GM12875 (cell line): ENCODE measurements around the gene PCBP4.

ENCODE experiments used
- H3K4me3 ChIP-seq: one replicate; pipeline ENCODE4 v1.5.1; 2011; ENCODE audit warnings: low read depth, low read length, control low read depth
- TF ChIP-seq, protein P1 (sequence below): IDR thresholded peaks from 2 replicates; pipeline ENCODE4 v1.5.1; 2011; ENCODE audit warnings: low read depth, mild to moderate bottlenecking, control low read depth, inconsistent platforms, low read length, moderate library complexity, borderline replicate concordance; ENCODE audit not compliant: insufficient read depth

PCBP4 gene

GRCh38 chr3:51963951-51964451 lies 3.3 kb downstream of the PCBP4 start:
- TF ChIP-seq, protein P1, sequence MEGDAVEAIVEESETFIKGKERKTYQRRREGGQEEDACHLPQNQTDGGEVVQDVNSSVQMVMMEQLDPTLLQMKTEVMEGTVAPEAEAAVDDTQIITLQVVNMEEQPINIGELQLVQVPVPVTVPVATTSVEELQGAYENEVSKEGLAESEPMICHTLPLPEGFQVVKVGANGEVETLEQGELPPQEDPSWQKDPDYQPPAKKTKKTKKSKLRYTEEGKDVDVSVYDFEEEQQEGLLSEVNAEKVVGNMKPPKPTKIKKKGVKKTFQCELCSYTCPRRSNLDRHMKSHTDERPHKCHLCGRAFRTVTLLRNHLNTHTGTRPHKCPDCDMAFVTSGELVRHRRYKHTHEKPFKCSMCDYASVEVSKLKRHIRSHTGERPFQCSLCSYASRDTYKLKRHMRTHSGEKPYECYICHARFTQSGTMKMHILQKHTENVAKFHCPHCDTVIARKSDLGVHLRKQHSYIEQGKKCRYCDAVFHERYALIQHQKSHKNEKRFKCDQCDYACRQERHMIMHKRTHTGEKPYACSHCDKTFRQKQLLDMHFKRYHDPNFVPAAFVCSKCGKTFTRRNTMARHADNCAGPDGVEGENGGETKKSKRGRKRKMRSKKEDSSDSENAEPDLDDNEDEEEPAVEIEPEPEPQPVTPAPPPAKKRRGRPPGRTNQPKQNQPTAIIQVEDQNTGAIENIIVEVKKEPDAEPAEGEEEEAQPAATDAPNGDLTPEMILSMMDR, result no peak
- no peak overlapping the region for H3K4me3 ChIP-seq

DNA sequence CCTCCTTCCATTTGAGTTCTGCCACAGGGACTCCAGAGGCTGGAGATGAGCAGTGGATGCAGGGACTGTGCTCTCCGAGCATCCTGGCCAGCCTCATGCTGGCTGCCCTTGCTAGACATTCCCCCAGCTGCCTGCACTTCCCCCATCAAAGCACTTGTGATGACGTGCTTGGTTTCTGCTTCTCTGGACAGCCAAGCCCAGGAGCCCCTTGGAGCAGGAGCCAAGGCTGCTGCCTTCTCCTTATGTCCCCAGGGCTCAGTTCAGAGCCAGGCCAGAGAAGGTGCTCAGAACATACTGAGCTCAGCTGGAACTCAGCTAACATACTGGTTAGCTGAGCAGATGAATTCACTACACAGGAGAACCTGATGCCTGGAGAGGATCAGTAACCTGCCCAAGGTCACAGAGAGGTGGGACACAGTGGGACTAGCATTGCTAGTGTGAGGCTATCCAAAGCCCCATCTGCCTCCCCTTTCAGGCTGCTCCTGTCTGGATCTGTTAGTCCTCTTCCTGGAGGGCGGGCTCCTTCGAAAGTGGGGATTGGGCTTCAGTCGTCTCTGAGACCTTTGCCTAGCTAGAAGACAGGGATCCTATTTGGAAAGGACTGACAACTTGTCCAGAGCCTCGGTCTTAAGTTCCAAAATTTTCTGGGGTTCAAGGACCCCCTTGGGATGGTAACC lies 4.3 kb downstream of the PCBP4 start:
- TF ChIP-seq, protein P1, result no peak
- no peak overlapping the region for H3K4me3 ChIP-seq

DNA sequence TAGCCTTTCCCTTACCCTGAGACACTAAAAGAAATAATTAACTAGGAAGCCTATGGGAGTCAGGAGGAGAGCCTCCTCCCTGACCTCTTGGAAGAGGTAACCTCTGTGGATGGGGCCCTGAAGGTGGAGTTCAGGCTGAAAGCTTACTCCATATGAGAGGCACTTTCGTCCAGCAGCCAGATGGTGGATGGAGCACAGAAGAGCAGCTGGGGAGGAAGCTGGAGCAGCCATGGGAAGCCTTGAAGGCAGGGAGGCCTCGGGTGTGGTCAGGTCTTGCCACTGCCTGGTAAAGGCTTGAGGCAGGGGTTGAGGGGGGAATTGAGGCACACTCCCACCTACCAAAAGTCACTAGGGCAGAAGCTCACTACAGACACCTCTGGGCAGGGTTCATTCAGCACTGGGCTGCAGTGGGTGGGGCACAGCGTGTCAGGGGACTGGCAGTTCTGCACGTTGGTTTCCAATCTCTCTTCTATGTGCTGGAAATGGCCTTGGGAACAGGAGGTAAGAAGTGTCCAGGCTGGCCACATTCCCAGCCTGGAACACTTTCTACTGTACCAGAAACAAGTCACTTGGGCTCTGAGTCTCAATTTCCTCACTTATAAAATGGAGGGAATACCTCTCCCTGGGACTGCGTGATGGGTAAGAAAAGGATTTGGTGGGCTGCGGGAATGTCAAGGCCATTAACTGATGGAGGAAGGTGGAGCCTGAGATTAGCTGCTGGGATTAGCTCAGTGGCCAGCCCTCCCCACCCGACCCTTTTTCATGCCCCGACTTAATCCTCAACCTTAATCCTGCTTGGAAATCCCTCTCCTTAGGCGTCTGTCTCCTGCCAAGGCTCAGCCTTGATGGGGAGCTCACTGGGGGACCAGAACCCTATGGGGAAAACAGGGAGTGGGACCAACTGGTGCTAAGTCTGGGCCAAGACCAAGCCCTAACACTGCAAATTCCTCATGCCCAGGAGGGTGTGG lies 5.4 kb downstream of the PCBP4 start:
- no peak overlapping the region for H3K4me3 ChIP-seq
- TF ChIP-seq, protein P1, result no peak

DNA sequence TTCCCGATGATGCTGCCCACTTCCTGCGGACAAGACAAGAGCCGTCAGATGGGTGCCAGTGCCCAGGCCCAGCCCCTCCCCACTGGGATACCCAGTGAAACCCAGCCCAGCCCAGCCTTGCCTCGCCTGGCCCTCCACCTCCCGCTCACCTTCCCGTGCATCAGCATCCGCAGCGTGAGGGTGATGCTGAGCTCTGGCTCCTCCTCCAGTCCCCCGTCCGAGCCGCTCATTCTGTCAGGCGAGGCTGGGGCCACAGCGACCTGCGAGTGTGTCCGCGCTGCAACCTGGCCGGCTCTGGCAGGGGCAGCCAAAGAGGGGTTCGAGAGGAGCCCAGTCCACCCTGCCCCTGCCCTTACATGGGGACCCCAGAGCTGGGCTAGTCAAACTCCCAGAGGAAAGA lies 6.2 kb downstream of the PCBP4 start:
- H3K4me3 ChIP-seq, result no peak overlapping the region
- TF ChIP-seq, protein P1, result no peak

- H3K4me3 ChIP-seq, result no peak overlapping the region
- TF ChIP-seq, protein P1, result no peak
Observed at GRCh38 chr3:51960386-51960785, 6.9 kb downstream of the PCBP4 start.

GRCh38 chr3:51959651-51960050 lies 7.6 kb downstream of the PCBP4 start:
- TF ChIP-seq, protein P1, result no peak
- H3K4me3 ChIP-seq, result no peak overlapping the region
